B cell (primary cell): ENCODE data around the gene TNFRSF13B. TPM values are rescaled to one million over a fixed set of nuclear protein-coding genes. Genes with fewer than 3 reads are reported as not detected.
"Not testable (repeated sequence)": the region's sequence is repeated elsewhere in the genome, so short reads cannot be mapped to it uniquely, and the experiment has no call there.

ENCODE experiments used
- ATAC-seq: fragments of 200-7000 bp; cut with Tn5 transposase; one replicate; pipeline ENCODE4 v1.10.0; 2021; ENCODE audit warnings: low read depth, mild to moderate bottlenecking, moderate number of reproducible peaks, moderate library complexity
- CTCF ChIA-PET: fragments of 350-600 bp; sonication (Branson Sonifier 250); formaldehyde crosslinking; loops from one replicate; lab custom pipeline; 2021; ENCODE audit warnings: antibody characterized with exemption, inconsistent platforms; lab: Charles Lee
- POLR2A ChIA-PET: fragments of 350-600 bp; sonication (Branson Sonifier 250); formaldehyde crosslinking; loops from one replicate; lab custom pipeline; 2021; ENCODE audit warnings: antibody characterized with exemption; lab: Charles Lee
- DNase-seq: peaks from one replicate; pipeline ENCODE4 v3.0.0; 2013
- H2AFZ ChIP-seq: 2 replicates; pipeline ENCODE4 v1.6.1; 2012; ENCODE audit warnings: mild to moderate bottlenecking, low read depth, low read length; ENCODE audit not compliant: insufficient read depth, poor library complexity, severe bottlenecking
- H3K27ac ChIP-seq, 2 donors: 1 replicate in 1 of 2; 2 replicates in 1 of 2; pipeline ENCODE4 v1.5.1; 2012 to 2013; ENCODE audit warnings: low read length in 2 of 2, mild to moderate bottlenecking in 2 of 2, moderate library complexity in 1 of 2
- H3K27me3 ChIP-seq, 4 experiments: fragments of 200-600 bp in 1 of 4; sonication (generic) in 1 of 4; replicated peaks in 1 of 4; 1 replicate in 2 of 4; 2 replicates in 2 of 4; pipeline versions ENCODE4 v1.6.1 to v1.7.0; 2013 to 2016; ENCODE audit warnings: low read length in 3 of 4, mild to moderate bottlenecking in 2 of 4, mixed read lengths in 1 of 4, moderate library complexity in 1 of 4; ENCODE audit not compliant: insufficient read depth in 4 of 4, control insufficient read depth in 3 of 4; ENCODE audit errors: control extremely low read depth in 1 of 4
- H3K36me3 ChIP-seq, 2 experiments: replicated peaks in 1 of 2; 1 replicate in 1 of 2; 2 replicates in 1 of 2; pipeline versions ENCODE4 v1.6.1 to v1.7.1; 2013; ENCODE audit warnings: low read length in 1 of 2; ENCODE audit not compliant: insufficient read depth in 2 of 2, control insufficient read depth in 1 of 2; ENCODE audit errors: control extremely low read depth in 1 of 2, extremely low read depth in 1 of 2
- H3K4me1 ChIP-seq, 2 donors: fragments of 200-600 bp in 1 of 2; sonication (generic) in 1 of 2; 1 replicate in 1 of 2; 2 replicates in 1 of 2; pipeline versions ENCODE4 v1.5.1 to v1.6.1; 2013 to 2017; ENCODE audit warnings: low read length in 2 of 2; ENCODE audit not compliant: control insufficient read depth in 2 of 2, insufficient read depth in 2 of 2
- H3K4me2 ChIP-seq: replicated peaks from 2 replicates; pipeline ENCODE3; 2012; ENCODE audit warnings: mild to moderate bottlenecking, low read depth, low read length; ENCODE audit not compliant: poor library complexity, severe bottlenecking
- H3K4me3 ChIP-seq, 5 experiments: fragments of 200-600 bp in 1 of 5; sonication (generic) in 1 of 5; 1 replicate in 3 of 5; 2 replicates in 2 of 5; pipeline versions ENCODE4 v1.5.1 to v1.7.0; 2011 to 2016; ENCODE audit warnings: low read length in 4 of 5, mild to moderate bottlenecking in 4 of 5, low read depth in 2 of 5, control low read depth in 1 of 5, moderate library complexity in 1 of 5; ENCODE audit not compliant: insufficient read depth in 1 of 5; ENCODE audit errors: control extremely low read depth in 1 of 5, extremely low read depth in 1 of 5
- H3K79me2 ChIP-seq: fragments of 200-600 bp; sonication (generic); one replicate; pipeline ENCODE4 v1.6.0; 2016; ENCODE audit warnings: low read length; ENCODE audit not compliant: control insufficient read depth, insufficient read depth
- H3K9ac ChIP-seq: fragments of 200-600 bp; sonication (generic); 2 replicates; pipeline ENCODE4 v1.6.1; 2017; ENCODE audit warnings: mild to moderate bottlenecking, low read length, moderate library complexity
- H3K9me3 ChIP-seq, 3 donors: one replicate each; pipeline versions ENCODE4 v1.6.1 to v1.7.1; 2013; ENCODE audit warnings: low read length in 2 of 3; ENCODE audit not compliant: control insufficient read depth in 2 of 3, insufficient read depth in 1 of 3; ENCODE audit errors: control extremely low read depth in 1 of 3
- H4K20me1 ChIP-seq: 2 replicates; pipeline ENCODE4 v1.6.0; 2012; ENCODE audit warnings: mild to moderate bottlenecking, low read length; ENCODE audit not compliant: insufficient read depth, control insufficient read depth, poor library complexity, severe bottlenecking
- H3K27ac Mint-ChIP-seq: one replicate; pipeline ENCODE4 v1.8.0; 2021; ENCODE audit warnings: mixed read lengths
- H3K27me3 Mint-ChIP-seq: one replicate; pipeline ENCODE4 v1.8.0; 2021; ENCODE audit warnings: mixed read lengths
- H3K4me1 Mint-ChIP-seq: one replicate; pipeline ENCODE4 v1.8.0; 2021; ENCODE audit warnings: mixed read lengths
- H3K4me3 Mint-ChIP-seq: one replicate; pipeline ENCODE4 v1.8.0; 2021; ENCODE audit warnings: mixed read lengths
- H3K9me3 Mint-ChIP-seq: one replicate; pipeline ENCODE4 v1.8.0; 2022; ENCODE audit warnings: mixed read lengths; ENCODE audit not compliant: insufficient read depth
- CTCF ChIP-seq: fragments of 200-600 bp; IDR thresholded peaks from one replicate; pipeline ENCODE4 v1.8.0; 2022; ENCODE audit warnings: antibody characterized with exemption, mild to moderate bottlenecking
- WGBS: methylation state at CpG from one replicate; pipeline ENCODE4 v1.1.5; 2013; ENCODE audit warnings: missing lambda C conversion rate; ENCODE audit not compliant: insufficient coverage; 5-methylcytosine and 5-hydroxymethylcytosine counted together
- intact Hi-C: fragments of 100-400 bp; cut with micrococcal nuclease; formaldehyde crosslinking; loops from one replicate; pipeline ENCODE4 v1.10.0; 2022
- polyA plus RNA-seq: library from polyadenylated mRNA; depleted of rRNA; stranded (reverse); fragments of >200 nt; gene quantifications from 2 replicates; pipeline ENCODE4 v1.2.3, GENCODE V29; 2012
- total RNA-seq, 2 donors: library from RNA; stranded (reverse); fragments of 120-200 nt in 1 of 2; gene quantifications; 1 replicate in 1 of 2; 2 replicates in 1 of 2; pipeline versions ENCODE4 v1.2.3 to v1.2.4, GENCODE V29; 2013 to 2022

The TNFRSF13B gene
- total and polyA plus RNA-seq, 2 donors (not counting 1 experiment from before 2014, with no cell fraction given) = 74.5 to 219 TPM

- no peak overlapping the region for H2AFZ ChIP-seq
- H3K27me3 Mint-ChIP-seq = no peaks in the 10 kb centered on the region
Measured at GRCh38 chr17:17015230-17015629, 43.3 kb upstream of the TNFRSF13B start.

GRCh38 chr17:17014748-17015124 lies 42.8 kb upstream of the TNFRSF13B start:
- H3K27me3 ChIP-seq, H3K4me2 ChIP-seq, H3K79me2 ChIP-seq, H3K27ac Mint-ChIP-seq, intact Hi-C loops, POLR2A ChIA-PET, H4K20me1 ChIP-seq, H3K9me3 ChIP-seq, H3K27me3 Mint-ChIP-seq, ATAC-seq, H3K9ac ChIP-seq, H3K4me3 ChIP-seq, H3K4me3 Mint-ChIP-seq, CTCF ChIA-PET, H2AFZ ChIP-seq, H3K27ac ChIP-seq, H3K36me3 ChIP-seq, DNase-seq, H3K9me3 Mint-ChIP-seq: not testable (repeated sequence)
- H3K4me1 ChIP-seq = peaks cover 6 to 23% of the 10 kb centered on the region in 2 donors
- H3K4me1 Mint-ChIP-seq = peaks cover 21% of the 10 kb centered on the region
- 95% methylated on average over 3 of the region's 9 CpGs for WGBS

More at GRCh38 chr17:17015230-17015629, 43.3 kb upstream of the TNFRSF13B start:
- H3K79me2 ChIP-seq = no peaks in the 10 kb centered on the region
- Mint-ChIP-seq H3K27ac (no peak overlapping the region), H3K9me3 (no peaks in the 10 kb centered on the region), H3K4me1 (peaks cover 21% of the 10 kb centered on the region), H3K4me3 (no peak overlapping the region)
- H3K9ac ChIP-seq = no peak overlapping the region
- H4K20me1 ChIP-seq = no peaks in the 10 kb centered on the region
- WGBS = 90% methylated on average over 6 of the region's 6 CpGs
- DNase-seq (no peak), ATAC-seq (no peak)
- H3K36me3 ChIP-seq = no peaks in the 10 kb centered on the region
- intact Hi-C loops = no loop called here
- H3K4me3 ChIP-seq = no peak overlapping the region
- POLR2A ChIA-PET = no interaction called here
- no peak for TF ChIP-seq CTCF
- CTCF ChIA-PET = no interaction called here
- H3K4me2 ChIP-seq = no peak overlapping the region
- no peak overlapping the region for H3K27ac ChIP-seq
- no peaks in the 10 kb centered on the region for H3K9me3 ChIP-seq
- peaks cover 6 to 23% of the 10 kb centered on the region in 2 donors for H3K4me1 ChIP-seq
- H3K27me3 ChIP-seq = no peaks in the 10 kb centered on the region

- POLR2A ChIA-PET, H3K27me3 Mint-ChIP-seq, H3K27me3 ChIP-seq, H4K20me1 ChIP-seq, intact Hi-C loops, H3K4me3 Mint-ChIP-seq, H3K79me2 ChIP-seq, CTCF ChIA-PET, H3K27ac Mint-ChIP-seq, H3K4me2 ChIP-seq, ATAC-seq, H3K4me3 ChIP-seq, H3K9ac ChIP-seq, H3K36me3 ChIP-seq, DNase-seq, H3K9me3 ChIP-seq, H3K9me3 Mint-ChIP-seq, H3K27ac ChIP-seq, H2AFZ ChIP-seq: not testable (repeated sequence)
- 91% methylated on average over 11 of the region's 14 CpGs for WGBS
- H3K4me1 Mint-ChIP-seq = peaks cover 21% of the 10 kb centered on the region
- H3K4me1 ChIP-seq = peaks cover 6 to 23% of the 10 kb centered on the region in 2 donors
Measured at GRCh38 chr17:17013828-17014747, 42.2 kb upstream of the TNFRSF13B start.
